ENCODE results near the gene PCK2. TPM values are rescaled to one million over a fixed set of nuclear protein-coding genes. Genes with fewer than 3 reads are reported as not detected.

The PCK2 gene
- total and polyA plus RNA-seq, 2 of the 13 experiments (the other 11 are each of a cell fraction or from before 2014, with no cell fraction given) = 129 to 272 TPM

DNA sequence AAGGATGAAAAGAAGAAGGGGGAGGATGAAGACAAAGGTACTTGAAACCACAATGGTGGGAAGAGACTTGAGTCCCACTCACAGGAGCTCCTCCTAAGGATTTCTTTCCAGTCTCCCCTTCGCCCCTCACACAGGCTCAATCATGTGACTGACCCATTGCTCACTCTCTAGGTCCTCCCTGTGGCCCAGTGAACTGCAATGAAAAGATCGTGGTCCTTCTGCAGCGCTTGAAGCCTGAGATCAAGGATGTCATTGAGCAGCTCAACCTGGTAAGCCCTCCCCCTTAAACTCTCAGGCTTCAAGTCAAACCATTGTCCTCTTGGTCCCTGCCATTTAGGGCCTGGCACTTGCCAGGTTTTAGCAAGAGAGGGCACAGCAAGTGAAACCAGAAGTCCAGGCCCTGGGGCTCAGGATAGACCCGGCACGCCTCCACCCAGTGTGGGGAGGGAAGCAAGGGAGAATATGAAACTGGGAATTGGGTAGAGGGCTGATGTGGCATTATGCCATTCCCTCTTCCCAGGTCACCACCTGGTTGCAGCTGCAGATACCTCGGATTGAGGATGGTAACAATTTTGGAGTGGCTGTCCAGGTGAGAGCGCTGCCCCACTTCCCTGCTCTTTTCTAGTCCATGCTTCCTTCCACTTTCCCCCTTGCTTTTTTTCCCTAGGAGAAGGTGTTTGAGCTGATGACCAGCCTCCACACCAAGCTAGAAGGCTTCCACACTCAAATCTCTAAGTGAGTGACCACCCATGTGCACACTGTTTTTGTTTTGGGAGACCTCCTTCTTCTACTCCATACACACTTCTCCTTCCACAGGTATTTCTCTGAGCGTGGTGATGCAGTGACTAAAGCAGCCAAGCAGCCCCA lies 43.7 kb downstream of the PCK2 start (continued):
- TF ChIP-seq, protein P1, sequence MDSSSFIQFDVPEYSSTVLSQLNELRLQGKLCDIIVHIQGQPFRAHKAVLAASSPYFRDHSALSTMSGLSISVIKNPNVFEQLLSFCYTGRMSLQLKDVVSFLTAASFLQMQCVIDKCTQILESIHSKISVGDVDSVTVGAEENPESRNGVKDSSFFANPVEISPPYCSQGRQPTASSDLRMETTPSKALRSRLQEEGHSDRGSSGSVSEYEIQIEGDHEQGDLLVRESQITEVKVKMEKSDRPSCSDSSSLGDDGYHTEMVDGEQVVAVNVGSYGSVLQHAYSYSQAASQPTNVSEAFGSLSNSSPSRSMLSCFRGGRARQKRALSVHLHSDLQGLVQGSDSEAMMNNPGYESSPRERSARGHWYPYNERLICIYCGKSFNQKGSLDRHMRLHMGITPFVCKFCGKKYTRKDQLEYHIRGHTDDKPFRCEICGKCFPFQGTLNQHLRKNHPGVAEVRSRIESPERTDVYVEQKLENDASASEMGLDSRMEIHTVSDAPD (CRISPR knock-in tag; IDR thresholded peaks at IDR 0.05) = no peak
- TF ChIP-seq TOPORS (CRISPR knock-in tag; IDR thresholded peaks at IDR 0.05) = 0 out of 2 replicates have a peak, but pooled peaks have one; percentile 21
- no peak for TF ChIP-seq FOXM1 (CRISPR knock-in tag; IDR thresholded peaks at IDR 0.05)
- no peak for TF ChIP-seq MAFF (IDR thresholded peaks at IDR 0.05; ENCODE audit: low read depth, low read length)
- TF ChIP-seq PAX8 (CRISPR knock-in tag; IDR thresholded peaks at IDR 0.05; ENCODE audit: borderline replicate concordance) = no peak
- TF ChIP-seq SMAD1 (CRISPR knock-in tag; IDR thresholded peaks at IDR 0.05; ENCODE audit: borderline replicate concordance, low read depth) = peak; percentile 49; the same call in 1 of the 2 replicates
- TF ChIP-seq CENPT (CRISPR knock-in tag; IDR thresholded peaks at IDR 0.05; ENCODE audit: low read depth) = peak; percentile 56; the same call in 1 of the 2 replicates
- 0 out of 2 replicates have a peak, but pooled peaks have one; percentile 41 for TF ChIP-seq ZNF546 (CRISPR knock-in tag; conservative IDR thresholded peaks at IDR 0.05)
- TF ChIP-seq, protein P2, sequence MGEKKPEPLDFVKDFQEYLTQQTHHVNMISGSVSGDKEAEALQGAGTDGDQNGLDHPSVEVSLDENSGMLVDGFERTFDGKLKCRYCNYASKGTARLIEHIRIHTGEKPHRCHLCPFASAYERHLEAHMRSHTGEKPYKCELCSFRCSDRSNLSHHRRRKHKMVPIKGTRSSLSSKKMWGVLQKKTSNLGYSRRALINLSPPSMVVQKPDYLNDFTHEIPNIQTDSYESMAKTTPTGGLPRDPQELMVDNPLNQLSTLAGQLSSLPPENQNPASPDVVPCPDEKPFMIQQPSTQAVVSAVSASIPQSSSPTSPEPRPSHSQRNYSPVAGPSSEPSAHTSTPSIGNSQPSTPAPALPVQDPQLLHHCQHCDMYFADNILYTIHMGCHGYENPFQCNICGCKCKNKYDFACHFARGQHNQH (CRISPR knock-in tag; IDR thresholded peaks at IDR 0.05) = 0 out of 2 replicates have a peak, but pooled peaks have one; percentile 4
- no peak for TF ChIP-seq ZNF101 (CRISPR knock-in tag; IDR thresholded peaks at IDR 0.05; ENCODE audit: borderline replicate concordance, low read depth)
- TF ChIP-seq, protein P3, sequence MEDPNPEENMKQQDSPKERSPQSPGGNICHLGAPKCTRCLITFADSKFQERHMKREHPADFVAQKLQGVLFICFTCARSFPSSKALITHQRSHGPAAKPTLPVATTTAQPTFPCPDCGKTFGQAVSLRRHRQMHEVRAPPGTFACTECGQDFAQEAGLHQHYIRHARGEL (CRISPR knock-in tag; IDR thresholded peaks at IDR 0.05) = no peak
- TF ChIP-seq, protein P4, sequence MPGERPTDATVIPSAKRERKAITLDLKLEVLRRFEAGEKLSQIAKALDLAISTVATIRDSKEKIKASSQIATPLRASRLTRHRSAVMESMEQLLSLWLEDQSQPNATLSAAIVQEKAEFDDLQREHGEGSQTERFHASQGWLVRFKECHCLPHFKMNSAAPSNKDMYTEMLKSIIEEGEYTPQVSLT (CRISPR knock-in tag; IDR thresholded peaks at IDR 0.05; ENCODE audit: borderline replicate concordance, low read depth) = no peak
- TF ChIP-seq ZNF839 (CRISPR knock-in tag; IDR thresholded peaks at IDR 0.05; ENCODE audit: borderline replicate concordance) = peak; percentile 46; the same call in 1 of the 2 replicates
- TF ChIP-seq, protein P5, sequence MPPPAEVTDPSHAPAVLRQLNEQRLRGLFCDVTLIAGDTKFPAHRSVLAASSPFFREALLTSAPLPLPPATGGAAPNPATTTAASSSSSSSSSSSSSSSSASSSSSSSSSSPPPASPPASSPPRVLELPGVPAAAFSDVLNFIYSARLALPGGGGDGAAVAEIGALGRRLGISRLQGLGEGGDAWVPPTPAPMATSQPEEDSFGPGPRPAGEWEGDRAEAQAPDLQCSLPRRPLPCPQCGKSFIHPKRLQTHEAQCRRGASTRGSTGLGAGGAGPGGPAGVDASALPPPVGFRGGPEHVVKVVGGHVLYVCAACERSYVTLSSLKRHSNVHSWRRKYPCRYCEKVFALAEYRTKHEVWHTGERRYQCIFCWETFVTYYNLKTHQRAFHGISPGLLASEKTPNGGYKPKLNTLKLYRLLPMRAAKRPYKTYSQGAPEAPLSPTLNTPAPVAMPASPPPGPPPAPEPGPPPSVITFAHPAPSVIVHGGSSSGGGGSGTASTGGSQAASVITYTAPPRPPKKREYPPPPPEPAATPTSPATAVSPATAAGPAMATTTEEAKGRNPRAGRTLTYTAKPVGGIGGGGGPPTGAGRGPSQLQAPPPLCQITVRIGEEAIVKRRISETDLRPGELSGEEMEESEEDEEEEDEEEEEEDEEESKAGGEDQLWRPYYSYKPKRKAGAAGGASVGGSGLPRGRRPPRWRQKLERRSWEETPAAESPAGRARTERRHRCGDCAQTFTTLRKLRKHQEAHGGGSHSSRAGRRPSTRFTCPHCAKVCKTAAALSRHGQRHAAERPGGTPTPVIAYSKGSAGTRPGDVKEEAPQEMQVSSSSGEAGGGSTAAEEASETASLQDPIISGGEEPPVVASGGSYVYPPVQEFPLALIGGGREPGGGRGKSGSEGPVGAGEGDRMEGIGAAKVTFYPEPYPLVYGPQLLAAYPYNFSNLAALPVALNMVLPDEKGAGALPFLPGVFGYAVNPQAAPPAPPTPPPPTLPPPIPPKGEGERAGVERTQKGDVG (CRISPR knock-in tag; IDR thresholded peaks at IDR 0.05; ENCODE audit: borderline replicate concordance) = 0 out of 2 replicates have a peak, but pooled peaks have one; percentile 22
- no peak for TF ChIP-seq ZNF510 (CRISPR knock-in tag; IDR thresholded peaks at IDR 0.05; ENCODE audit: low read depth)
- no peak for TF ChIP-seq ZNF747 (CRISPR knock-in tag; IDR thresholded peaks at IDR 0.05; ENCODE audit: borderline replicate concordance)
- TF ChIP-seq ZNF335 (CRISPR knock-in tag; IDR thresholded peaks at IDR 0.05) = no peak
- no peak for TF ChIP-seq YEATS4 (CRISPR knock-in tag; IDR thresholded peaks at IDR 0.05; ENCODE audit: borderline replicate concordance)
- TF ChIP-seq GATAD1 (CRISPR knock-in tag; IDR thresholded peaks at IDR 0.05) = no peak
- TF ChIP-seq ZNF350 (CRISPR knock-in tag; IDR thresholded peaks at IDR 0.05; ENCODE audit: borderline replicate concordance, low read depth) = 0 out of 2 replicates have a peak, but pooled peaks have one; percentile 9
- TF ChIP-seq MYNN (CRISPR knock-in tag; IDR thresholded peaks at IDR 0.05; ENCODE audit: low read depth) = no peak
- TF ChIP-seq TARDBP (CRISPR knock-in tag; IDR thresholded peaks at IDR 0.05) = 0 out of 2 replicates have a peak, but pooled peaks have one; percentile 34
